Caco-2 (cell line): Measurements from ENCODE around the gene CRNN. TPM values are rescaled to one million over a fixed set of nuclear protein-coding genes. Genes with fewer than 3 reads are reported as not detected.

ENCODE experiments used
- BruUV-seq: library from RNA; stranded (reverse); fragments of 400-500 nt; replicated peaks from 2 replicates; lab custom pipeline; 2021; lab: Mats Ljungman, UMichigan
- CTCF ChIA-PET: fragments of 300-600 bp; sonication (Branson Sonifier 250); formaldehyde crosslinking; loops from one replicate; lab custom pipeline; 2022; ENCODE audit warnings: antibody characterized with exemption; lab: Charles Lee
- POLR2A ChIA-PET: fragments of 300-600 bp; sonication (Branson Sonifier 250); formaldehyde crosslinking; loops from one replicate; lab custom pipeline; 2022; ENCODE audit warnings: antibody characterized with exemption; lab: Charles Lee
- DNase-seq, 2 experiments: peaks; one replicate each; pipeline versions ENCODE4 v3.0.0 to v3.0.0-alpha.2; 2020 to 2022
- H3K27me3 ChIP-seq: replicated peaks from 2 replicates; pipeline ENCODE4 v1.6.0; 2011; ENCODE audit warnings: low read length; ENCODE audit not compliant: control insufficient read depth, insufficient read depth
- H3K36me3 ChIP-seq: 2 replicates; pipeline ENCODE4 v1.5.1; 2011; ENCODE audit warnings: low read length; ENCODE audit not compliant: control insufficient read depth, insufficient read depth
- H3K4me1 ChIP-seq: fragments of 250-450 bp; sonication (Bioruptor Pico); 2 replicates; pipeline ENCODE4 v1.5.1; 2020; ENCODE audit warnings: mild to moderate bottlenecking
- H3K4me3 ChIP-seq: 2 replicates; pipeline ENCODE4 v1.5.1; 2011; ENCODE audit warnings: low read depth, mild to moderate bottlenecking, control low read depth, low read length
- H3K9me3 ChIP-seq: fragments of 250-450 bp; sonication (Bioruptor Pico); 2 replicates; pipeline ENCODE4 v1.5.1; 2020; ENCODE audit warnings: mild to moderate bottlenecking, moderate library complexity
- H3K27ac Mint-ChIP-seq: one replicate; pipeline ENCODE4 v1.8.0; 2022; ENCODE audit warnings: mixed read lengths; ENCODE audit not compliant: unreplicated experiment
- H3K27me3 Mint-ChIP-seq: one replicate; pipeline ENCODE4 v1.8.0; 2022; ENCODE audit warnings: mixed read lengths; ENCODE audit not compliant: insufficient read depth, unreplicated experiment
- H3K36me3 Mint-ChIP-seq: one replicate; pipeline ENCODE4 v1.8.0; 2022; ENCODE audit warnings: mild to moderate bottlenecking, mixed read lengths; ENCODE audit not compliant: insufficient read depth, unreplicated experiment
- H3K4me1 Mint-ChIP-seq: one replicate; pipeline ENCODE4 v1.8.0; 2022; ENCODE audit warnings: low read depth, mixed read lengths; ENCODE audit not compliant: unreplicated experiment
- H3K4me3 Mint-ChIP-seq: one replicate; pipeline ENCODE4 v1.8.0; 2022; ENCODE audit warnings: mild to moderate bottlenecking, moderate library complexity, mixed read lengths; ENCODE audit not compliant: unreplicated experiment
- H3K9me3 Mint-ChIP-seq: one replicate; pipeline ENCODE4 v1.8.0; 2022; ENCODE audit warnings: mixed read lengths; ENCODE audit not compliant: unreplicated experiment
- intact Hi-C: fragments of 100-400 bp; cut with micrococcal nuclease; formaldehyde crosslinking; loops from one replicate; pipeline ENCODE4 v1.10.0; 2022; ENCODE audit not compliant: unreplicated experiment
- total RNA-seq: library from RNA; stranded (reverse); gene quantifications from 2 replicates; pipeline ENCODE4 v1.2.3, GENCODE V29; 2022
- TF ChIP-seq, protein P1 (sequence below), 2 experiments: fragments of 200-600 bp in 1 of 2; IDR thresholded peaks; 1 replicate in 1 of 2; 2 replicates in 1 of 2; pipeline versions ENCODE4 v1.5.1 to v1.8.0; 2011 to 2022; ENCODE audit warnings: antibody characterized with exemption in 1 of 2, control low read depth in 1 of 2, inconsistent platforms in 1 of 2, low read depth in 1 of 2, low read length in 1 of 2, mild to moderate bottlenecking in 1 of 2, moderate library complexity in 1 of 2; ENCODE audit not compliant: insufficient read depth in 1 of 2, severe bottlenecking in 1 of 2, unreplicated experiment in 1 of 2

CRNN gene
- total RNA-seq, 1 experiment from 2014 or later = not detected

DNA sequence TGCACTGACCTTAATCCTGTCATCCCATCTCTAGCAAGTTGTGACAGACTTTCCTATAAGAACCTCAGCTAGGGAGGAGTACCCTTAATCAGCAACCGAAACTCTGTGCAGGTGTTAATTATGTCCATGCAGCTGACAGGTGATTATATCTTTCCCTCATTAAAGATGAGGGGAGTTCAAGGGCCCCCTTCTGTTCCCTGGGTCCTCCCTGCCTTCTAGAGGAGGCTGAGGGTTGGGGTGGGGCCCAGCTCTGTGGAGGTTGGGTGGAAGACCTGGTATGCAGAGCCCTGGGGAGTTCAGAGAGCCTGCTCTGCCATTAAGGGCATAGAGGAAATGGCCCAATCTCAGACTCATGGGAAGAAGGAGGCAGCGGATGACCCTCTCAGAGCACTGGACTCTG lies 35.6 kb upstream of the CRNN start:
- no TSS peak for BruUV-seq
- Mint-ChIP-seq H3K36me3 (no peaks in the 10 kb centered on the region), H3K4me3 (no peak overlapping the region), H3K4me1 (no peaks in the 10 kb centered on the region), H3K27me3 (peaks cover 3% of the 10 kb centered on the region), H3K27ac (no peak overlapping the region), H3K9me3 (no peaks in the 10 kb centered on the region)
- POLR2A ChIA-PET = no interaction called here
- Histone ChIP-seq H3K9me3 (no peaks in the 10 kb centered on the region), H3K27me3 (peaks cover 1% of the 10 kb centered on the region), H3K4me3 (no peak overlapping the region), H3K4me1 (no peaks in the 10 kb centered on the region), H3K36me3 (no peaks in the 10 kb centered on the region)
- TF ChIP-seq, protein P1, sequence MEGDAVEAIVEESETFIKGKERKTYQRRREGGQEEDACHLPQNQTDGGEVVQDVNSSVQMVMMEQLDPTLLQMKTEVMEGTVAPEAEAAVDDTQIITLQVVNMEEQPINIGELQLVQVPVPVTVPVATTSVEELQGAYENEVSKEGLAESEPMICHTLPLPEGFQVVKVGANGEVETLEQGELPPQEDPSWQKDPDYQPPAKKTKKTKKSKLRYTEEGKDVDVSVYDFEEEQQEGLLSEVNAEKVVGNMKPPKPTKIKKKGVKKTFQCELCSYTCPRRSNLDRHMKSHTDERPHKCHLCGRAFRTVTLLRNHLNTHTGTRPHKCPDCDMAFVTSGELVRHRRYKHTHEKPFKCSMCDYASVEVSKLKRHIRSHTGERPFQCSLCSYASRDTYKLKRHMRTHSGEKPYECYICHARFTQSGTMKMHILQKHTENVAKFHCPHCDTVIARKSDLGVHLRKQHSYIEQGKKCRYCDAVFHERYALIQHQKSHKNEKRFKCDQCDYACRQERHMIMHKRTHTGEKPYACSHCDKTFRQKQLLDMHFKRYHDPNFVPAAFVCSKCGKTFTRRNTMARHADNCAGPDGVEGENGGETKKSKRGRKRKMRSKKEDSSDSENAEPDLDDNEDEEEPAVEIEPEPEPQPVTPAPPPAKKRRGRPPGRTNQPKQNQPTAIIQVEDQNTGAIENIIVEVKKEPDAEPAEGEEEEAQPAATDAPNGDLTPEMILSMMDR (IDR thresholded peaks at IDR 0.05; ENCODE audit: insufficient read depth in 1 of 2, low read depth in 1 of 2, low read length in 1 of 2, severe bottlenecking in 1 of 2, unreplicated experiment in 1 of 2) = no peak
- intact Hi-C loops = no loop called here
- CTCF ChIA-PET = interaction anchor here (0.8 to 2.4 kb wide), 2 partner anchors 9 to 51 kb away, joined by 3 to 14 read pairs; no protein-coding TSS in a partner anchor
- DNase-seq = no peak

DNA sequence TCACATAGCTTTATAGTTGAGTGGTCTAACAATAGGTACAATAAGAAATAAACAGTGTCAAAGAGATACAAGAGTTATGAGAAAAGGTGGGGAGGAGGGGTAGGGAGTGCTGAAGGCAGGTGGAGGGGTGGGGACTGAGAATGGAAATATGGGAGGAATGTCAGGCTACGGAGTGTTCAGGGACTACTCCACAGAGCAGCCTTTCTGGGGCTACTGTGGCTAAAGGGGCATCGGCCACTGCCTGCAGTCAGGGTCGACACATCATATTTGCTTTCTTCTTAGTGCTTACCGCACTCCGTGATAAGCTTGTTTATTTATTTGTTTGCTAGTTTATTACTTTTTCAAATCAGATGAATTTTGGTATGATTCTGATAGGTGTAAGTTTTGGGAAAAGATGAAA lies 34.4 kb upstream of the CRNN start:
- Mint-ChIP-seq H3K27me3 (peaks cover 3% of the 10 kb centered on the region), H3K27ac (no peak overlapping the region), H3K4me3 (no peak overlapping the region), H3K36me3 (no peaks in the 10 kb centered on the region), H3K4me1 (no peaks in the 10 kb centered on the region), H3K9me3 (no peaks in the 10 kb centered on the region)
- TF ChIP-seq, protein P1 (IDR thresholded peaks at IDR 0.05; ENCODE audit: insufficient read depth in 1 of 2, low read depth in 1 of 2, low read length in 1 of 2, severe bottlenecking in 1 of 2, unreplicated experiment in 1 of 2) = no peak
- ChIA-PET CTCF (interaction anchor here (1.2 to 2.4 kb wide), 3 partner anchors 8 to 10 kb away, joined by 3 to 14 read pairs (median 3); no protein-coding TSS in a partner anchor), POLR2A (no interaction called here)
- H3K4me1 ChIP-seq = no peaks in the 10 kb centered on the region
- no peak overlapping the region for H3K4me3 ChIP-seq
- no peak for DNase-seq
- no peaks in the 10 kb centered on the region for H3K36me3 ChIP-seq
- intact Hi-C loops = no loop called here
- BruUV-seq = no TSS peak
- H3K27me3 ChIP-seq = peaks cover 1% of the 10 kb centered on the region
- no peaks in the 10 kb centered on the region for H3K9me3 ChIP-seq

- H3K27ac Mint-ChIP-seq = no peak overlapping the region
- Histone ChIP-seq H3K4me3 (no peak overlapping the region), H3K4me1 (no peaks in the 10 kb centered on the region), H3K27me3 (peaks cover 1% of the 10 kb centered on the region), H3K9me3 (no peaks in the 10 kb centered on the region), H3K36me3 (no peaks in the 10 kb centered on the region)
- peaks cover 4% of the 10 kb centered on the region for H3K27me3 Mint-ChIP-seq
- no peak for DNase-seq
- no peaks in the 10 kb centered on the region for H3K36me3 Mint-ChIP-seq
- no peaks in the 10 kb centered on the region for H3K4me1 Mint-ChIP-seq
- no peak overlapping the region for H3K4me3 Mint-ChIP-seq
- no TSS peak for BruUV-seq
- CTCF ChIA-PET = interaction anchor here (1.0 to 2.4 kb wide), 4 partner anchors 8 to 82 kb away, joined by 3 to 14 read pairs (median 3); no protein-coding TSS in a partner anchor
- intact Hi-C loops = no loop called here
- no peaks in the 10 kb centered on the region for H3K9me3 Mint-ChIP-seq
- POLR2A ChIA-PET = no interaction called here
- TF ChIP-seq, protein P1 (IDR thresholded peaks at IDR 0.05; ENCODE audit: insufficient read depth in 1 of 2, low read depth in 1 of 2, low read length in 1 of 2, severe bottlenecking in 1 of 2, unreplicated experiment in 1 of 2) = no peak
These were observed 34.0 kb upstream of the CRNN start for GRCh38 chr1:152448095-152448494.
